HG03432 (cell line): Measurements from ENCODE around the gene RARRES2.
"Not testable (repeated sequence)": the region's sequence is repeated elsewhere in the genome, so short reads cannot be mapped to it uniquely, and the experiment has no call there.

ENCODE experiments used
- ATAC-seq: cut with Tn5 transposase; IDR thresholded peaks from one replicate; pipeline ENCODE4 v1.9.1; 2021; ENCODE audit warnings: mild to moderate bottlenecking, moderate library complexity; ENCODE audit not compliant: unreplicated experiment

RARRES2 gene

DNA sequence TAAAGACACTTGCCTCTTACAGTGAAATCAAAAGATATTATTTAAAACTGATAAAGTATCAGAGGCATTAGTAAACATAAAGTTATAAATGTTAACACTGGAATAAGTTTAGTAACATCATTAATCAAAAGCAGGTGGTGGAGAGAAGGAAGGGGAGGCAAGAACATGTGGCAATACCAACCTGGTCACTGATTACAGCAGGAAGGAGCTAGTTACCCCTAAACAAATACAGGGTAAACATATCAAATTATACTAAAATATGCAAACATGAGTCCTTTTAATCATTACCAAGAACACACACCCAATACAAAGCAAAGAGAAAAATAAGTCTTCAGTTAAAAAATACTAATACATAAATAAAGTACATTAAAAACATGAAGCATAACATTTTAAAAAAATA is 43.5 kb downstream of the RARRES2 start:
- not testable (repeated sequence) for ATAC-seq

DNA sequence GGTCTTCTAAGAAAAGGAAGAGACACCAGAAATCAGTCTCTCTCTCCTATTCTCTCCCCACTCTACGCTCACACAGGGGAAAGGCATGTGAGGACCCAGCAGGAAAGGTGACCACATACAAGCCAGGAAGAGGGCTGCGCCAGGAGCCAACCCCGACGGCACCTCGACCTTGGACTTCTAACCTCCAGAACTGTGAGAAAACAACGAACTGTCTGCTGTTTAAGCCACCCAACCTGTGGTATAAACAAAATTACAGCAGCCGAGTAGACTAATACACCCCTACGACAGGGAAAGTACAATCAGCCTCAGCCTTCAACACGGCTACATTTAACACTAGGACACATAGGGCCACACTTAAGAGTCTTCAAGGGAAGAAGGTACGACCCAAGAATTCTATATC is 44.6 kb downstream of the RARRES2 start:
- ATAC-seq, result not testable (repeated sequence)

DNA sequence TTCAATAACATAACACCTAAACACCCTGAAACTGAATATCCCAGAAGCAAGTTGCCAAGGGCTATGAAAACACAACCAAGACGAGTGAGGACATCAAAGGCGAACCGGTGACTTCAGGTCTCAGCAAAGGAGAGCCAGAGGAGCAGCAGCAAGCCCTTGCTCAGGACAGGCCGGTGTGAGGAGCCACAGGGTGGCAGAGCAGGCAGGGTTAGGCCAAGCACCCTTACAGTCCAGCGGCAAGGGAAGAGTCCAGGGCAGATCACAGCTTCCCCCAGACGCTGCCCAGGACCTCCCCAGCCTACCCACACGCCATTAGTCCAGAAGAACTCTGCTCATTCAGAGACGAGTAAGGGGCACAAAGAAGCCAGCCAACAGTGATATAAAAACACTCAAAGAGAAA is 45.8 kb downstream of the RARRES2 start:
- not testable (repeated sequence) for ATAC-seq

DNA sequence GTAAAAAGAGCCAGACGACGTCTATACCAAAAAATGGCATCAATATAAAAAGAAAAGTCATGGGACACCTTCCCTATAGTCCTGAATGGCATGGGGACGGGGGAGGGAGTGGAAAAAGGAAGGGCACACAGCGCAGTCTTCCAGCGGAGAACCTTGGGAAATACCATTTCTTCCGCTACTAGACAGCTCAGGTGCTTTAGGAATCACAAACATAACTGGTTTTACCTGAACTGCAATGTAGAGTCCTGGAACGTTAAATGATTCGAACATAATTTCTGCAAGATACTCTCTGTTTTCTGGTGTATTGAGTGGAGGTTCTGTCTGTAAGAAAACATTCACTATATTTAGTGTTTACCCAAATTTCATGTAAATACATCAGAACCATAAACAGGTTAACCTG is 46.4 kb downstream of the RARRES2 start:
- not testable (repeated sequence) for ATAC-seq

DNA sequence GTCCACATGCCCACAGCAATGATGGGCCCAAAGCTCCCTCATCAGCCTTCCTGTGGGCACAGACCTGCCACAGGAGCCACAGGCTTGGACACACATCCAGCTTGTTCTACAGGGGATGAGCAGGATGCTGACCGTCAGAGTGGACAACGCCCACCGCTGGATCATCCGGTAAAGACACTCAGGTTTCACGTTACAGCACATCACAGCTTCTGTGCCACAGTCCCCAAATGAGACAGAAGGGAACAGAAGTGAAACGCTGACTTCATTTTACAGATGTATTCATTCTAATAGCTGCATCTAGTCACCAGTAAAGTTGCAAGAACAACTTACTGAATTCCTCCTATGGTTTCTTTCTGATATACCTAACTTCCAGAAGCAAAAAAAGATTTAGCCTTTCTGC is 51.1 kb downstream of the RARRES2 start:
- not testable (repeated sequence) for ATAC-seq

DNA sequence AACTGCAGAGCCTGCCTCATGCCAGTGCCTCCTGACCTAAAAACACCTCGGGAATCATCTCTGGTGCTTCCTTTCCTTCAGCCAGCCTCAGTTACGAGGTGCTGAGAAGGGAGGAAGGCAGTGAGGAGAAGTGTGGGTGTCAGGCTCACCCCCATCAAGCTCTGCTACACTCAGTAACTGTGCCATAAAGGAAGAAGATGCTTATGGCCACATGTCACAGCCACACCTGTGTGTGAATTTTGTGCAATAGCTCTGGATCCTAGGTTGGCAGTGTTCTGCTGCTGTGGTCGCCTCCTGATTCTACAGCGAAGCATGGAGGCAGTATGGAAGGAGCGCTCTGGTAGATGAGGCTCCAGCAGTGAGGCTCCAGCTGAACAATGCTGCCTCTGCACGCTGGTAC is 52.6 kb downstream of the RARRES2 start:
- not testable (repeated sequence) for ATAC-seq
